Cardiac fibroblast (primary cell): ENCODE results near the gene ZNF467.

ENCODE experiments used
- DNase-seq, 2 donors: peaks; one replicate each; pipeline versions ENCODE4 v3.0.0 to v3.0.0-alpha.2; 2010; ENCODE audit warnings: low read depth in 2 of 2
- H3K4me3 ChIP-seq, 2 donors: replicated peaks in 1 of 2; 1 replicate in 1 of 2; 2 replicates in 1 of 2; pipeline ENCODE4 v1.5.1; 2011; ENCODE audit warnings: low read depth in 2 of 2, low read length in 2 of 2, mild to moderate bottlenecking in 2 of 2, moderate library complexity in 1 of 2
- CTCF ChIP-seq: IDR thresholded peaks from one replicate; pipeline ENCODE4 v1.5.1; 2011; ENCODE audit warnings: low read depth, mild to moderate bottlenecking, low read length, inconsistent platforms

The ZNF467 gene

GRCh38 chr7:149729586-149729982 lies 43.8 kb downstream of the ZNF467 start:
- H3K4me3 ChIP-seq, result no peak overlapping the region
- no peak for TF ChIP-seq CTCF
- no peak for DNase-seq

- H3K4me3 ChIP-seq, result no peak overlapping the region
- DNase-seq, result no peak
- no peak for TF ChIP-seq CTCF
Measured at GRCh38 chr7:149728491-149729375, 44.7 kb downstream of the ZNF467 start.

GRCh38 chr7:149727899-149728476 lies 45.4 kb downstream of the ZNF467 start:
- no peak overlapping the region for H3K4me3 ChIP-seq
- no peak for DNase-seq

GRCh38 chr7:149727053-149727898 lies 46.1 kb downstream of the ZNF467 start:
- no peak for DNase-seq
- TF ChIP-seq CTCF, result no peak
- H3K4me3 ChIP-seq, result no peak overlapping the region

More at GRCh38 chr7:149727899-149728476, 45.4 kb downstream of the ZNF467 start:
- TF ChIP-seq CTCF, result no peak

- TF ChIP-seq CTCF, result no peak
- no peak for DNase-seq
- H3K4me3 ChIP-seq, result no peak overlapping the region
Measured at GRCh38 chr7:149725916-149726315, 47.5 kb downstream of the ZNF467 start.

GRCh38 chr7:149725426-149725821 lies 48.0 kb downstream of the ZNF467 start:
- H3K4me3 ChIP-seq, result no peak overlapping the region
- DNase-seq, result no peak
- TF ChIP-seq CTCF, result no peak
